Effector memory CD4-positive, alpha-beta T cell (primary cell): ENCODE measurements around the gene SMYD1.
A peak's percentile ranks its signal among the peaks of the same experiment; 100 is the strongest.

Experiments
- DNase-seq, 3 donors: peaks; one replicate each; pipeline ENCODE4 v3.0.0-alpha.2; 2020
- H3K27ac ChIP-seq: 2 replicates; pipeline ENCODE4 v1.7.0; 2013; ENCODE audit warnings: mild to moderate bottlenecking, low read length, moderate library complexity; ENCODE audit not compliant: insufficient read depth, poor library complexity, severe bottlenecking
- H3K27me3 ChIP-seq: replicated peaks from 2 replicates; pipeline ENCODE4 v1.7.0; 2013; ENCODE audit warnings: mild to moderate bottlenecking, low read length; ENCODE audit not compliant: insufficient read depth, control insufficient read depth, poor library complexity, severe bottlenecking
- H3K36me3 ChIP-seq: 2 replicates; pipeline ENCODE4 v1.7.0; 2013; ENCODE audit warnings: mild to moderate bottlenecking, low read length, moderate library complexity; ENCODE audit not compliant: control insufficient read depth, insufficient read depth
- H3K4me1 ChIP-seq: 2 replicates; pipeline ENCODE4 v1.7.0; 2013; ENCODE audit warnings: low read length, mild to moderate bottlenecking; ENCODE audit not compliant: control insufficient read depth, insufficient read depth, poor library complexity, severe bottlenecking
- H3K4me3 ChIP-seq: 2 replicates; pipeline ENCODE4 v1.7.0; 2013; ENCODE audit warnings: low read length, low read depth, mild to moderate bottlenecking; ENCODE audit not compliant: insufficient read depth, poor library complexity, severe bottlenecking
- H3K9me3 ChIP-seq: 2 replicates; pipeline ENCODE4 v1.7.0; 2013; ENCODE audit warnings: mild to moderate bottlenecking, low read length, moderate library complexity; ENCODE audit not compliant: control insufficient read depth

The SMYD1 gene

DNA sequence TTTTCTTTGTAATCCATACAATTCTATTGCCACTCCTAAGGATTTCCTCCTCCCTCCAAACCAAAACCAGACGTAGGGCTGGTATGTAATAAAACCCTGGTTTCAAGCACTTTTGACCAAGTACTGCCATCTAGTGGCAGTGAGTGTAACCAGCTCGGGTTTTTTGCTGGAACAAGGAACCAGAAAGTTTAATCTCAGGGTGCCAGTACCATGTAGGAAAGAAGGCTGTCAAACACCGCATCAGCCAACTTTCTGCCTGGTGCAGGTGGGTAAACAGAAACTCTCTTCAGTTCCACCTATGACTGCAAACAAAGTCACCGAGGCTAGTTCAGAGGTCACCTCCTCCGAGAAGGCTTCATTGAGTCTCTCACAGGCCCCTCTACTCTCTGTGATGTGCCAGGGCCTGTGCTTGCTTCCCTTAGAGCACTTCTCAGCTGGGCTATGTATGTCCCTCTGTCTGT lies 92.4 kb downstream of the SMYD1 start:
- Histone ChIP-seq H3K36me3 (no peaks in the 10 kb centered on the region), H3K9me3 (no peaks in the 10 kb centered on the region), H3K4me1 (no peaks in the 10 kb centered on the region), H3K27ac (no peak overlapping the region), H3K4me3 (no peak overlapping the region), H3K27me3 (no peaks in the 10 kb centered on the region)
- DNase-seq, result peak in 2 of 3 donors; percentile 8 to 28

DNA sequence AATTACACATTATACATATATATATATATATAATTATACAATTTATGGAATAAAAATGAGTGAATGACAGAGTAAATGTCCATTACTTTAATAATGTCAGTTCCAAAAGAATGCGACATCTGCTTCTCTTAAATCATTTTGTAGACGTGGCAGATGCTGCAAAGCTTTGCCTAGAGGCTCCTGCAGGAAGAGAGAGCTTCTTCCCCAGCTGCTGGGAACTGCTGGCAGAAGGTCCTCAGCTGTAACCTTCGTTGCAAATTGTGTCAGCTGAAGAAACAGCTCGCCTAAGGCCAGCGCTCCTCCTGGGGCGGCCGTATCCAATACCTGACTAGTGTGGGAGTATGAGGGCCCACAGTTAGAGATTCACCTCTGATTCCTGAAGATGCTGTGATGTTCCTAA lies 92.9 kb downstream of the SMYD1 start:
- Histone ChIP-seq H3K4me3 (no peak overlapping the region), H3K27me3 (no peaks in the 10 kb centered on the region), H3K27ac (no peak overlapping the region), H3K36me3 (no peaks in the 10 kb centered on the region), H3K9me3 (no peaks in the 10 kb centered on the region), H3K4me1 (no peaks in the 10 kb centered on the region)
- no peak for DNase-seq

DNA sequence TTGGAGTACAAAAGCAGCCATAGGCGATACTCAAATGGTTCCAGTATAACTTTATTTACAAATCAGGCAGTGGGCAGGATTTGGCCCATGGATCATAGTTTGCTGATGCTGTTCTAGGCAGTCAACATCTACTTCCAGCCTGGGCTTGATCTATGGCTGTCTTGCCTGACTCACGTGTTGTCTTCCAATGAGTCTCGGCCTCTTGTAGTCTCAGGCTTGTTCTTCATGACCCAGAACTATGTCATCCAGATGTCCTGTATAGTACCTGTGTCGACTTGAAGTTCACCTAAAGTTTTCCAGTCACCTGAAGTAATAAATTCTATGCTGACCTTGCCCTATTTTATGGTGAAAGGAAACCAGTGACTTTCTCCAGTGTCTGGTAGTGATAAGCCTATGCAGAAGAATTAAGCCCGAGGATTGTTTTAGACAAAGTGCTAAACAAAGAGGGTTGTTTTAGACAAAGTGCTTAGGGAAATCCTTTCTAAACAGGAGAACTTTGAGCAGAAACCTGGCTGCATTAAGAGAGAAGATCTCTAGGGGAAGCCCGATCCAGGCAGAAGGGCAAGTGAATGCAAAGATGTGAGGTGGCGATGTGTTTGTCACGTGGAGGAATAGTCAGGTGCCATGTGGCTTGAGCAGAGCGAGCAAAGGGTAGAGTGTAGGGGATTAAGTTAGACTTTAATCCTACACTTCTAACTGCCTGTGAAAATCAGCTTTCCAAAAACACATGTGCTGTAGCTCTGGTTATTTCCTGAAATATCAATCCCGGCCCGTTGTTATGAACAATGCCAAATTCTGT lies 94.0 kb downstream of the SMYD1 start:
- Histone ChIP-seq H3K27ac (no peak overlapping the region), H3K36me3 (no peaks in the 10 kb centered on the region), H3K4me1 (no peaks in the 10 kb centered on the region), H3K27me3 (no peaks in the 10 kb centered on the region), H3K4me3 (no peak overlapping the region), H3K9me3 (no peaks in the 10 kb centered on the region)
- no peak for DNase-seq
